Stomach (tissue), 9 donors: ENCODE measurements around the gene OPALIN. TPM values are rescaled to one million over a fixed set of nuclear protein-coding genes. Genes with fewer than 3 reads are reported as not detected.

Source experiments
- DNase-seq, 2 donors: peaks; one replicate each; pipeline versions ENCODE4 v3.0.0 to v3.0.0-alpha.2; 2013 to 2019
- H3K27ac ChIP-seq, 5 donors: fragments of 200-600 bp in 4 of 5; sonication (generic) in 4 of 5; one replicate each; pipeline ENCODE4 v1.5.1; 2013 to 2019; ENCODE audit warnings: mild to moderate bottlenecking in 1 of 5, moderate library complexity in 1 of 5
- H3K27me3 ChIP-seq, 3 donors: fragments of 200-600 bp; sonication (generic); one replicate each; pipeline ENCODE4 v1.5.1; 2017 to 2019; ENCODE audit warnings: mixed run types in 1 of 3
- H3K36me3 ChIP-seq, 4 donors: fragments of 200-600 bp; sonication (generic); 1 replicate in 3 of 4; 2 replicates in 1 of 4; pipeline ENCODE4 v1.5.1; 2016 to 2019
- H3K4me1 ChIP-seq, 4 donors: fragments of 200-600 bp; sonication (generic); one replicate each; pipeline ENCODE4 v1.5.1; 2016 to 2019
- H3K4me3 ChIP-seq, 4 donors: fragments of 200-600 bp; sonication (generic) in 3 of 4; one replicate each; pipeline ENCODE4 v1.5.1; 2016 to 2019; ENCODE audit warnings: mild to moderate bottlenecking in 1 of 4
- H3K9me3 ChIP-seq, 4 donors: fragments of 200-600 bp; sonication (generic); one replicate each; pipeline ENCODE4 v1.5.1; 2016 to 2019
- EP300 ChIP-seq: sonication (generic); formaldehyde crosslinking; IDR thresholded peaks from one replicate; pipeline ENCODE4 v1.6.1; 2017; ENCODE audit warnings: antibody characterized with exemption
- POLR2A ChIP-seq, 4 donors: fragments of 450-650 bp; IDR thresholded peaks; one replicate each; pipeline ENCODE4 v1.6.1; 2016; ENCODE audit warnings: antibody characterized with exemption in 4 of 4, control low read depth in 2 of 4, mild to moderate bottlenecking in 1 of 4, moderate library complexity in 1 of 4
- POLR2AphosphoS5 ChIP-seq, 3 donors: sonication (generic); formaldehyde crosslinking; IDR thresholded peaks; one replicate each; pipeline ENCODE4 v1.6.1; 2016; ENCODE audit warnings: antibody characterized with exemption in 3 of 3
- WGBS, 5 donors: extraction: QIAGEN DNeasy Blood & Tissue Kit in 3 of 5; methylation state at CpG; one replicate each; pipeline versions ENCODE4 v1.1.5 to v1.1.7; 2013 to 2018; 5-methylcytosine and 5-hydroxymethylcytosine counted together
- intact Hi-C: fragments of 100-400 bp; cut with DNase I; formaldehyde crosslinking; loops from one replicate; pipeline ENCODE4 v1.15.1; 2023; ENCODE audit warnings: low total_unique reads
- polyA plus RNA-seq, 3 donors: library from polyadenylated mRNA; stranded (reverse); fragments of 200-250 nt; gene quantifications; one replicate each; pipeline ENCODE4 v1.2.3, GENCODE V29; 2013
- total RNA-seq, 5 donors: library from RNA; depleted of rRNA; stranded (reverse); fragments of >200 nt; gene quantifications; one replicate each; pipeline versions ENCODE4 v1.1.0 to v1.2.3, GENCODE V29; 2014 to 2016
- TF ChIP-seq, protein P1 (sequence below), 7 experiments: fragments of 450-650 bp in 4 of 7; fragments of 200-600 bp in 3 of 7; sonication (generic) in 3 of 7; IDR thresholded peaks; one replicate each; pipeline ENCODE4 v1.5.1; 2016 to 2019; ENCODE audit warnings: antibody characterized with exemption in 7 of 7, control low read depth in 2 of 7, mild to moderate bottlenecking in 1 of 7
- donor health status: healthy with polysubstance abuse.
- donor health status: Bipolar disorder and iron deficiency.
- donor health status: healthy.

Gene OPALIN
- total and polyA plus RNA-seq, 8 donors: not detected

DNA sequence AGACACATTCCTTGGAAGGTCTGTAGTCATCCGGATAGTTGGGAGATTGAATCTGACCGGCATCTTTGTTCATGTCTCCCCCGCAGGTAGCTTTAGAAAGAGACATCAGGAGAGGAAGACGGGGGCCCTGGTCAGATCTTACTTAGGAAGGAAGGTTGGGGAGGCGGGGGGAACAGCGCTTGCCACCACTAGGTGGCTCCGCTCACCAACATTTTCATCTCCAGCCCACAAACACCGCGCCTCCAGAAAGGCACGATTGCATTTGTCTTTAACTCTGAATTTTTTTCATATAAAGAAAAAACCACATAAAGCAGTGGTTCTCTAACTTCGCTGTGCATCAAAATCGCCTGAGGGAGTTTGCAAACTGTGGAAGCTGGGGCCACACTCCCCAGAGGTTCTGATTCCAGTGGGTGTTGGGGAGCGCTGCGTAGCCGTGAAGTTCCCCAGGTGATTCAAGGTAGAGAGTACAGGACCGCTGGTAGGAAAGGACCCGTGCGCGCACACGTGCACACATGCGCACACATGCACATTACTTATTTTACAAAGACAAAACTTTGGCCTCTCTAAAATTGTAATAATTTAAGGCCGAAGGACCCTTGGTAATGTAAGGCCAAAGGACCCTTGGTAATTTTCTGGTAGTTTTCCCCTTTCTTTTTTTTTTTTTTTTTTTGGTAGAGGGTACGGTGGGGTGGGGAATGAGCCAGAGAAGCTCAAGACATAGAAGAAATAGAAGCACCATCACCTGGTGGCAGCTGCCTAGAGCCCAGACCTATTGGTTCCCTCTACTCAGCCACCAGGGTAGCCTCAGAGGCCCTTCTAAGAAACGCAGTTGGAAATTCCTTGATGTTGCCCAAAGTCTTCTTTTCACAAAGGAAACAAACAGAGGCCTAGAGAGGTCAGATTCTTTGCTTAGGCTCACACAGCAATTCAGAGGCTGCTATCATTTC, 37.4 kb upstream of the OPALIN start:
- Histone ChIP-seq H3K27ac (no peak overlapping the region), H3K4me3 (peak overlapping the region in 1 of 4 donors; percentile 16), H3K4me1 (peaks cover 0 to 7% (median 0%) of the 10 kb centered on the region in 4 donors), H3K36me3 (no peaks in the 10 kb centered on the region), H3K9me3 (no peaks in the 10 kb centered on the region), H3K27me3 (peaks cover 0 to 27% (median 7%) of the 10 kb centered on the region in 3 donors)
- DNase-seq: peak; percentile 72 to 92
- intact Hi-C loops: no loop called here
- 17 to 25% (median 20%) methylated on average over 24 of the region's 24 CpGs for WGBS, 5 donors
- no peak for TF ChIP-seq POLR2A (IDR thresholded peaks at IDR 0.05)
- TF ChIP-seq, protein P1, sequence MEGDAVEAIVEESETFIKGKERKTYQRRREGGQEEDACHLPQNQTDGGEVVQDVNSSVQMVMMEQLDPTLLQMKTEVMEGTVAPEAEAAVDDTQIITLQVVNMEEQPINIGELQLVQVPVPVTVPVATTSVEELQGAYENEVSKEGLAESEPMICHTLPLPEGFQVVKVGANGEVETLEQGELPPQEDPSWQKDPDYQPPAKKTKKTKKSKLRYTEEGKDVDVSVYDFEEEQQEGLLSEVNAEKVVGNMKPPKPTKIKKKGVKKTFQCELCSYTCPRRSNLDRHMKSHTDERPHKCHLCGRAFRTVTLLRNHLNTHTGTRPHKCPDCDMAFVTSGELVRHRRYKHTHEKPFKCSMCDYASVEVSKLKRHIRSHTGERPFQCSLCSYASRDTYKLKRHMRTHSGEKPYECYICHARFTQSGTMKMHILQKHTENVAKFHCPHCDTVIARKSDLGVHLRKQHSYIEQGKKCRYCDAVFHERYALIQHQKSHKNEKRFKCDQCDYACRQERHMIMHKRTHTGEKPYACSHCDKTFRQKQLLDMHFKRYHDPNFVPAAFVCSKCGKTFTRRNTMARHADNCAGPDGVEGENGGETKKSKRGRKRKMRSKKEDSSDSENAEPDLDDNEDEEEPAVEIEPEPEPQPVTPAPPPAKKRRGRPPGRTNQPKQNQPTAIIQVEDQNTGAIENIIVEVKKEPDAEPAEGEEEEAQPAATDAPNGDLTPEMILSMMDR (IDR thresholded peaks at IDR 0.05): peak in 5 of 7 experiments; percentile 65 to 90 (median 80)
- no peak for TF ChIP-seq EP300
- TF ChIP-seq POLR2AphosphoS5 (IDR thresholded peaks at IDR 0.05): peak in 1 of 3 donors; percentile 10

DNA sequence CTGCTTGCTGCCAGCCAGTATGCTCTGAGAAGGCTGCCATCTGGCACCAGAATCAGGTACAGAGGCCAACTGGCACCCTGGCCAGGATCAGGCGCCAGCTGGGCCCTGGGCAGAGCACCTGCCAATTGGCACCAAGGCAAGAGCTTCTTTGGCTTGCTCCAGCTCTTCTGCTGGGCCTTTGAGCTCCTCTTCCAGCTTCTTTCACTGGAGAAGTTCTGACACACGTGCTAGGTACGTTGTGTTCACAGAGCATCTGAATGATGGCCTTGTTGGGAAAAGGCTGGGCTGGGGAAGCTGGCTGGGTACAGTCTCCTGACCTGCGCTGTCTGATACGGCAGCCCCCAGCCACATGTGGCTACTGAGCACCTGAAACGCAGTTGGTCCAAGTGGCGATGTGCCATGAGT, 31.7 kb upstream of the OPALIN start:
- H3K27ac ChIP-seq: peak overlapping the region in 1 of 5 donors; percentile 5
- 51 to 67% (median 55%) methylated on average over 6 to 7 of the region's 7 CpGs for WGBS, 5 donors
- intact Hi-C loops: no loop called here

DNA sequence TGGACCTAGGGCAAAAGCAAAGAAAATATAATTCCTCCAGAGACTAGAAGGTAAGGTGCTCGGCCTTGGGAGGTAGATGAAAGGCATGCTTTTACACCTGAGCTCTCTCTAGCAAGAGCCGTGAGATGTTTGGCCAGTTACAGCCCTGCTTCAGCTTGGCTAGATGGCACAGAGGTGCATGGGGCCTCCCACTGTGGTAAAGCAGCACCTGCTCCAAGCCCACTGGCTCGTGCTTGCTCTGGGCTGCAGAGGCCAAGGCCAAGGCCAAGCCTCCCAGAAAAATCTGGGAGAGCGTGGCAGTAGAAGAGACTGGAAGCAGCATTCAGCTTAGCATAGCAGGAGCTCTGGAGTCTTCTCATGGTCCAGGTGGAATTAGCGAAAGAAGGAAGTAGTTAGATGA, 31.0 kb upstream of the OPALIN start:
- intact Hi-C loops: loop anchor here (10.0 kb wide), 1 partner anchor 115 kb away; no protein-coding TSS in a partner anchor
- DNase-seq: no peak
- Histone ChIP-seq H3K36me3 (no peaks in the 10 kb centered on the region), H3K9me3 (no peaks in the 10 kb centered on the region), H3K27ac (peak overlapping the region in 1 of 5 donors; percentile 36), H3K4me3 (no peak overlapping the region), H3K27me3 (peaks cover 0 to 3% (median 0%) of the 10 kb centered on the region in 3 donors), H3K4me1 (peaks cover 0 to 23% (median 10%) of the 10 kb centered on the region in 4 donors)
- WGBS, 5 donors: 55 to 74% (median 61%) methylated on average over 5 of the region's 5 CpGs
- TF ChIP-seq EP300 (no peak), POLR2AphosphoS5 (IDR thresholded peaks at IDR 0.05) (no peak), POLR2A (IDR thresholded peaks at IDR 0.05) (no peak)
- TF ChIP-seq, protein P1 (IDR thresholded peaks at IDR 0.05): no peak

More for the DNA sequence above, 31.7 kb upstream of the OPALIN start:
- Histone ChIP-seq H3K4me3 (no peak overlapping the region), H3K36me3 (no peaks in the 10 kb centered on the region), H3K9me3 (no peaks in the 10 kb centered on the region), H3K4me1 (peaks cover 0 to 23% (median 10%) of the 10 kb centered on the region in 4 donors), H3K27me3 (no peaks in the 10 kb centered on the region)
- DNase-seq: peak in 1 of 2 donors; percentile 92
- TF ChIP-seq POLR2AphosphoS5 (IDR thresholded peaks at IDR 0.05) (peak; percentile 43 to 72 (median 64)), EP300 (no peak)

DNA sequence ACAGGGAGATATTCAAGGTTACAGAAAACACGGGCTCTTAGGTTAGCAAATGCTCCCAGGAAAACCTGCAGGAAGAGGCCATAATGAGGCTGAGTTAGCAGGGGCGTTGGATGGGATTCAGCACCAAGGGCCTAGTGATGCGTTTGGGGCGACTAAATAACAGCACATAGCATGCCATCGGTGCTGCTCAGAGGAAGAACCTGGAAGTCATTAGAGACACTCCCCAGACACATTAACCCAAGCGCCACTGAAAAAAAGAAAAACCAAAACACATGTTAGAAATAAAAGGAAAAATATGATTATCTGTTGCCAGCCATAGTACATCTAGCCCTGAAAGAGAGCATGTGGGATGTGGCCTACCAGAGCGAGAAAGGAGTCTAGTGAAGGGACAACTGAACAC, 28.8 kb upstream of the OPALIN start:
- Histone ChIP-seq H3K36me3 (no peaks in the 10 kb centered on the region), H3K27ac (no peak overlapping the region), H3K27me3 (peaks cover 0 to 11% (median 3%) of the 10 kb centered on the region in 3 donors), H3K4me1 (peaks cover 0 to 23% (median 10%) of the 10 kb centered on the region in 4 donors), H3K4me3 (no peak overlapping the region), H3K9me3 (no peaks in the 10 kb centered on the region)
- WGBS, 5 donors: 87 to 94% (median 90%) methylated on average over 7 of the region's 7 CpGs
- no peak for TF ChIP-seq POLR2A (IDR thresholded peaks at IDR 0.05)
- TF ChIP-seq, protein P1 (IDR thresholded peaks at IDR 0.05): no peak
- TF ChIP-seq POLR2AphosphoS5 (IDR thresholded peaks at IDR 0.05): no peak
- TF ChIP-seq EP300: no peak
- no peak for DNase-seq
- intact Hi-C loops: loop anchor here (10.0 kb wide), 1 partner anchor 117 kb away; no protein-coding TSS in a partner anchor
